ENCODE data around the gene KRT13. TPM values are rescaled to one million over a fixed set of nuclear protein-coding genes. Genes with fewer than 3 reads are reported as not detected.

KRT13 gene
- total RNA-seq (2014; rRNA removed), result 1.4 TPM in 2 replicates
- percentile 16 among the genes with signal in this experiment for Bru-seq, nascent RNA
- percentile 24 among the genes with signal in this experiment for BruChase-seq, experiment 1, labeled RNA remaining after a 6-hour chase
- percentile 22 among the genes with signal in this experiment for BruChase-seq, experiment 2, labeled RNA remaining after a 2-hour chase
- long read RNA-seq, result 0 reads

DNA sequence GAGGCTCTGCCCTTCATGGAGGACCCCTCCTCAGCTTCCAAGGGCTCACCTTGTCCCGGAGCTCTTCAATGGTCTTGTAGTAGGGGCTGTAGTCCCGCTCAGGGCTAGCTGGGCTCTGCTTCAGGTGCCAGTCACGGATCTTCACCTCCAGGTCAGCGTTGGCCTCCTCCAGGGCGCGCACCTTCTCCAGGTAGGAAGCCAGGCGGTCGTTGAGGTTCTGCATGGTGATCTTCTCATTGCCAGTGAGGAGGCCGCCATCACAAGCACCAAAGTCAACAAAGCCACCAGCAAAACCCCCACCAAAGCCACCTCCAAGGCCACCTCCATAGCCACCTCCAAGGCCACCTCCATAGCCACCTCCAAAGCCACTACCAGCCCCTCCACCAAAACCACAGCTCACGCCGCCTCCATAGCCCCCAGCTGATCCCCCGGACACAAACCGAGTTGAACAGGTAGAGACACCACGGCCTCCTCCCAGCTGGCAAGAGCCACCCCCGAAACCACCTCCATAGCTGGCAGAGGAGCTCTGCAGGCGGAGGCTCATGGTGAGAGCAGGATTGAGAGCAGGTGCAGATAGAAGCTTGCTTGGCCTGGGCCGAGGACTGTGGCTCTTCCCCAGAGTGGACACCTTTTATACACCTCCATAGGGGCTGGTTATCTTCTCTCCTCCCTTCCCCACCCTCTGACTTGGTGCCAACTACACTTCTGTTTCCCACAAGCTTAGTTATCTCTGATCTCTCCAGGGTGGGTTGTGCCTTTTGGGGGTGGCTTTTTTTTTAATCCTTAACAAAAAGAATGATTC is at the start of gene KRT13:
KRT13 (minus strand) TSS at position 606 of the 802 bp plus-strand sequence; CDS start at position 544, 62 bp downstream.
- Histone ChIP-seq H3K4me3 (ENCODE audit: low read length) (no peak within 1 kb of the TSS), H3F3A (ENCODE audit: low read length, unreplicated experiment) (no peaks in the 10 kb centered on the region), H3K4me1 (ENCODE audit: insufficient read depth, low read length) (peaks cover 9% of the 10 kb centered on the region), H3K9me2 (replicated peaks; ENCODE audit: low read length) (no peaks in the 10 kb centered on the region), H3K9me3 (ENCODE audit: low read length) (no peaks in the 10 kb centered on the region), H4K20me1 (ENCODE audit: low read length) (no peaks in the 10 kb centered on the region), H3K27ac (ENCODE audit: low read length) (no peak within 1 kb of the TSS), H2AFZ (ENCODE audit: low read length) (no peak within 1 kb of the TSS), H3K27me3 (ENCODE audit: low read length) (no peaks in the 10 kb centered on the region), H3K79me2 (ENCODE audit: low read length) (no peaks in the 10 kb centered on the region), H3K9ac (ENCODE audit: low read length) (no peak within 1 kb of the TSS), H3K36me3 (ENCODE audit: low read depth, low read length) (no peaks in the 10 kb centered on the region), H3K4me2 (ENCODE audit: low read length) (no peak within 1 kb of the TSS)
- CTCF ChIA-PET, result no interaction called here
- no peak for ATAC-seq
- BruUV-seq (replicated peaks), result no TSS peak
- POLR2A ChIA-PET (ENCODE audit: unreplicated experiment), result no interaction called here
- intact Hi-C loops (cut with micrococcal nuclease), result no loop called here
- TF ChIP-seq, protein P1, sequence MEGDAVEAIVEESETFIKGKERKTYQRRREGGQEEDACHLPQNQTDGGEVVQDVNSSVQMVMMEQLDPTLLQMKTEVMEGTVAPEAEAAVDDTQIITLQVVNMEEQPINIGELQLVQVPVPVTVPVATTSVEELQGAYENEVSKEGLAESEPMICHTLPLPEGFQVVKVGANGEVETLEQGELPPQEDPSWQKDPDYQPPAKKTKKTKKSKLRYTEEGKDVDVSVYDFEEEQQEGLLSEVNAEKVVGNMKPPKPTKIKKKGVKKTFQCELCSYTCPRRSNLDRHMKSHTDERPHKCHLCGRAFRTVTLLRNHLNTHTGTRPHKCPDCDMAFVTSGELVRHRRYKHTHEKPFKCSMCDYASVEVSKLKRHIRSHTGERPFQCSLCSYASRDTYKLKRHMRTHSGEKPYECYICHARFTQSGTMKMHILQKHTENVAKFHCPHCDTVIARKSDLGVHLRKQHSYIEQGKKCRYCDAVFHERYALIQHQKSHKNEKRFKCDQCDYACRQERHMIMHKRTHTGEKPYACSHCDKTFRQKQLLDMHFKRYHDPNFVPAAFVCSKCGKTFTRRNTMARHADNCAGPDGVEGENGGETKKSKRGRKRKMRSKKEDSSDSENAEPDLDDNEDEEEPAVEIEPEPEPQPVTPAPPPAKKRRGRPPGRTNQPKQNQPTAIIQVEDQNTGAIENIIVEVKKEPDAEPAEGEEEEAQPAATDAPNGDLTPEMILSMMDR (conservative IDR thresholded peaks at IDR 0.05; ENCODE audit: low read depth, low read length), result no peak
- TF ChIP-seq EZH2phosphoT487 (IDR thresholded peaks at IDR 0.05; ENCODE audit: borderline replicate concordance, low read length), result no peak
- TF ChIP-seq EZH2 (IDR thresholded peaks at IDR 0.05; ENCODE audit: low read length, unreplicated experiment), result no peak
- no peak for DNase-seq

DNA sequence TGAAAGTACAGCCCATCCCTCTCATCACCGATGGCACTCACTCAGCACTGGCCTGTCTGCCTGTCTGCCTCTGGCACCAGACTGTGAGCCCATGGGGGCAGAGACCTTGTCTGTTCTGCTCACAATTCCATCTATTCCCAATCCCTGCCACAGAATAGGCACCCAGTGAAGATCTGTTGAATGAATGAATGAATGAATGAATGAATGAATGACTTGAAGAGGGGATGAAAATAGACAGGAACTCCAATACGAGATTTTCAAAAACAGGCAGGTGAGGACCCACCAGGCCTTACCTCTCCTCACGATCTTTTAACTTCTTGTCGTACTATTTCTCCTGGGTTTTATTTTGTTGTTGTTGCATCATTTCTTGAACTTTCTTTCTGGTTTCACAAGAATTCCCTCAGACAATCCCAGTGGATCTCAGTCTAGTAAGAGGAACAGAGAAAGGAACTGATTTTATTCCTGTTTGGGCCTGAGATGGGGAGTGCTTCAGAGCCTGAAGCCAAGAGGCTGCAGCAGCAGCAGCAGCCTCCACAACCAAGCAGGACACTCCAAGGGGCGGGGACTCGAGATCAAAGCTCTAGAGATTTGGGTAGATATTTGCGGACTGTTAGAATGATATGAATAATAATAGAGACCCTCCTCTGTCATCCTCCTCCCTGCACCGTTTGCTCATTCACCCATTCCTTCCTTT is 48.7 kb upstream of the KRT13 start:
- H3K9me2 ChIP-seq (replicated peaks; ENCODE audit: low read length), result no peaks in the 10 kb centered on the region
- H3K4me1 ChIP-seq (ENCODE audit: insufficient read depth, low read length), result peaks cover 17% of the 10 kb centered on the region
- H3K27ac ChIP-seq (ENCODE audit: low read length), result no peak overlapping the region
- POLR2A ChIA-PET (ENCODE audit: unreplicated experiment), result no interaction called here
- no peak for DNase-seq
- CTCF ChIA-PET, result no interaction called here
- H3K4me2 ChIP-seq (ENCODE audit: low read length), result no peak overlapping the region
- no peak for ATAC-seq
- H3K79me2 ChIP-seq (ENCODE audit: low read length), result no peaks in the 10 kb centered on the region
- TF ChIP-seq EZH2 (IDR thresholded peaks at IDR 0.05; ENCODE audit: low read length, unreplicated experiment) (no peak), EZH2phosphoT487 (IDR thresholded peaks at IDR 0.05; ENCODE audit: borderline replicate concordance, low read length) (no peak)
- TF ChIP-seq, protein P1 (conservative IDR thresholded peaks at IDR 0.05; ENCODE audit: low read depth, low read length), result no peak
- H3K4me3 ChIP-seq (ENCODE audit: low read length), result no peak overlapping the region
- H3K9ac ChIP-seq (ENCODE audit: low read length), result no peak overlapping the region
- H3F3A ChIP-seq (ENCODE audit: low read length, unreplicated experiment), result no peaks in the 10 kb centered on the region
- H2AFZ ChIP-seq (ENCODE audit: low read length), result no peak overlapping the region
- H3K27me3 ChIP-seq (ENCODE audit: low read length), result no peaks in the 10 kb centered on the region
- no peaks in the 10 kb centered on the region for H4K20me1 ChIP-seq (ENCODE audit: low read length)
- no peaks in the 10 kb centered on the region for H3K36me3 ChIP-seq (ENCODE audit: low read depth, low read length)
- no peaks in the 10 kb centered on the region for H3K9me3 ChIP-seq (ENCODE audit: low read length)
- intact Hi-C loops (cut with micrococcal nuclease), result no loop called here
- BruUV-seq (replicated peaks), result no TSS peak

All from PC-3 (cell line).